ENCODE results near the gene P2RX2. TPM values are rescaled to one million over a fixed set of nuclear protein-coding genes. Genes with fewer than 3 reads are reported as not detected.
A peak's percentile ranks its signal among the peaks of the same experiment; 100 is the strongest.

Gene P2RX2
- total RNA-seq, 1 donor from 2014 or later = not detected

GRCh38 chr12:132629330-132629729, 10.8 kb downstream of the P2RX2 start:
- no peak for DNase-seq (ENCODE audit: low spot score)
- ATAC-seq = no peak
- intact Hi-C loops (cut with DNase I) = no loop called here

DNA sequence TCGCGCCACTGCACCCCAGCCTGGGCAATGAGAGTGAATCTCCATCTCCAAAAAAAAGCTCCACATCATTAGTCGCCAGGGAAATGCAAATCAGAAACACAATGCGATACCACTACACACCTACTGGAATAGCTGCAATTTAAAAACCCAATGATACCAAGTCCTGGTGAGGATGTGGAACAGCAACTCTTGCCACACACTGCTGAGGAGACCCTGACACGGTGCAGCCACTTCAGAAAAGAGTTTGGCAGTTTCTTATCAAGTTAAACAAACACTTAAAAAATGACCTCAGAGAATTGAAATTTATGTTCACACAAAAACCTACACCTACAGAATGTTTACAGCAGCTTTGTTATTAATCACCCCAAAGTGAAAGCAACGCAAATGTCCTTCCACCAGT, 12.1 kb downstream of the P2RX2 start:
- DNase-seq (ENCODE audit: low spot score) (no peak), ATAC-seq (no peak)
- intact Hi-C loops (cut with DNase I) = no loop called here

GRCh38 chr12:132631666-132632065, 13.1 kb downstream of the P2RX2 start:
- ATAC-seq = no peak
- no peak for DNase-seq (ENCODE audit: low spot score)
- intact Hi-C loops (cut with DNase I) = loop anchor here (1.0 kb wide), 1 partner anchor 31 kb away; no protein-coding TSS in a partner anchor

DNA sequence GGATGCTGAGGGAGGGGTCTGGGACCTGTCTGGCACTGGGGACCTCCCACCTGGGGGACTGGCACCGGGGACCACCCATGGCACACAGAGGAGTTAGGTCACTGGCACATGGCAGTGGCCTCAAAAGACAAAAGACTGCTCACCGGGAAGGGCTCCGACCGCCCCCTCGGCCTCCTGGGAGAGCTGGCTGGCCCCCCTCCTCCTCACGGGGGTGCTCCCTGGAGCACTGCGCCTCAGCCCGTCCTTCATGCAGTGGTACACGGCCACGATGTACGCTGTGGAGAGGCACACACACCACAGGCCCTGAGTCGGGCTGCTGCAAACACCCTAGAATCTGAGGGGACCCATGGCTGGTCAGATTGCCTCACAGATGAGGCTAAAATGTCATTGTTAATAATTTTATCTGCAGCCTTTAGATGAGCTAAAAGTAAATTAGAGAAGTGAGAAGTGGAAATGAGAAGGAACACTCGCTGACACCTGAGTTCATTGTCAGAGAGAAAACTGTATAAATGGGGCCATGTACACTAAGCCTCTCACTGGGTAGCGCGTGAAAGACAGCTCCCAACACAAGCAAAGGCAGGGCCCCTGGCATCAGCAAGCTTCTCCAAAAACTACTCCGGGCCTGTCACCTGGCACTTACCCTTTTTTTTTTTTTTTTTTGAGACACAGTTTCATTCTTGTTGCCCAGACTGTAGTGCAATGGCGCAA, 14.1 kb downstream of the P2RX2 start:
- intact Hi-C loops (cut with DNase I) = loop anchor here (1.0 kb wide), 1 partner anchor 30 kb away; no protein-coding TSS in a partner anchor
- DNase-seq (ENCODE audit: low spot score) (no peak), ATAC-seq (no peak)

GRCh38 chr12:132633398-132633797, 14.8 kb downstream of the P2RX2 start:
- ATAC-seq (no peak), DNase-seq (ENCODE audit: low spot score) (no peak)
- intact Hi-C loops (cut with DNase I) = no loop called here

DNA sequence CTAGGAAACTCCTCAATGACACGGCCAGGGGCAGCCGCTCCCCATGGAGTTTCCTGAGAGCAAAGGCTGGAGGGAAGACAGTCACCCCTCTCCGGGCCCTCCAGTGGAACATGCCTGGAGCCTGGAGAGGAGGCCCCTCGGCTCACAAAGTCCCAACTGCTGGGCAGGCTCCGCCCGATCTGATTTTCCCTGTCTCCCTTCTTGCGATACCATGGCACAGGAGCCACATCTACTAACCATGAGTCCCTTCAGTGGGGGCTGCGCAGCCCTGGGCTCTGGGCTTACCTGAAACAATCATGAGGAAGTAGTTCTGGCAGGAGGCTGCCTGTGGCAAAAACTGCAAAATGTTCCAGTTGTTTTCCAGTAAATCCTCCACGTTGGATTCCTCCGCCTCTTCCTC, 15.3 kb downstream of the P2RX2 start:
- intact Hi-C loops (cut with DNase I) = no loop called here
- no peak for DNase-seq (ENCODE audit: low spot score)

DNA sequence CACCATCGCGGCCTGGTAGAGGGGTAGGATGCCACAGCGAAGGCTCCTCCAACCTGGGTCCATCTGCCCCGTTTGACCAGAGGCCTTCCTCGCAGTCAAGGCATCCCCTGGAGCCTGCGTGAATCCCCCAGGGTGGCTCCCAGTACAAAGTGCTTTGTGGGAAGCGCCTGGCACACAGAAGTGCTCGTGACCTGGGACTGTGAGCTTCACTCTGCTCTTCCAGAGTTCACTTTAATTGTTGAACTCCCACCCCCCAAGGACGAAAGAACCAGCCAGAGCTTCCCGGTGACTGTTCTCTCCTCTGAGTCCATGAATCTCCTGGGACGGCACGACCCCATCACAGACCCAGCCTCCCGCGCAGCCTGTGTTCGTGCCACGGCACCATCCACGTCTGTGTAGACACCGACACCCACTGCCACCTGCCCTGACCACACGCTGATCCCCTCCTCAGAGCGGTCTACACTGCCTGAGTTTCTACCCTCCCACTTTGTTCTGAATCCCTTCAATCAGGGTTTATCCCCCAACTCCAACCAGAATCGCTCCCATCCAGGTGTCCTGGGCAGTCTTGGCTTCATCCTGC, 15.9 kb downstream of the P2RX2 start:
- ATAC-seq (no peak), DNase-seq (ENCODE audit: low spot score) (no peak)
- intact Hi-C loops (cut with DNase I) = no loop called here

More for the DNA sequence above, 15.3 kb downstream of the P2RX2 start:
- no peak for ATAC-seq

GRCh38 chr12:132635076-132635955, 16.7 kb downstream of the P2RX2 start:
- intact Hi-C loops (cut with DNase I) = no loop called here
- no peak for ATAC-seq
- no peak for DNase-seq (ENCODE audit: low spot score)

- intact Hi-C loops (cut with DNase I) = no loop called here
- DNase-seq (ENCODE audit: low spot score) = no peak
- no peak for ATAC-seq
Observed at GRCh38 chr12:132637811-132638210, 19.2 kb downstream of the P2RX2 start.

DNA sequence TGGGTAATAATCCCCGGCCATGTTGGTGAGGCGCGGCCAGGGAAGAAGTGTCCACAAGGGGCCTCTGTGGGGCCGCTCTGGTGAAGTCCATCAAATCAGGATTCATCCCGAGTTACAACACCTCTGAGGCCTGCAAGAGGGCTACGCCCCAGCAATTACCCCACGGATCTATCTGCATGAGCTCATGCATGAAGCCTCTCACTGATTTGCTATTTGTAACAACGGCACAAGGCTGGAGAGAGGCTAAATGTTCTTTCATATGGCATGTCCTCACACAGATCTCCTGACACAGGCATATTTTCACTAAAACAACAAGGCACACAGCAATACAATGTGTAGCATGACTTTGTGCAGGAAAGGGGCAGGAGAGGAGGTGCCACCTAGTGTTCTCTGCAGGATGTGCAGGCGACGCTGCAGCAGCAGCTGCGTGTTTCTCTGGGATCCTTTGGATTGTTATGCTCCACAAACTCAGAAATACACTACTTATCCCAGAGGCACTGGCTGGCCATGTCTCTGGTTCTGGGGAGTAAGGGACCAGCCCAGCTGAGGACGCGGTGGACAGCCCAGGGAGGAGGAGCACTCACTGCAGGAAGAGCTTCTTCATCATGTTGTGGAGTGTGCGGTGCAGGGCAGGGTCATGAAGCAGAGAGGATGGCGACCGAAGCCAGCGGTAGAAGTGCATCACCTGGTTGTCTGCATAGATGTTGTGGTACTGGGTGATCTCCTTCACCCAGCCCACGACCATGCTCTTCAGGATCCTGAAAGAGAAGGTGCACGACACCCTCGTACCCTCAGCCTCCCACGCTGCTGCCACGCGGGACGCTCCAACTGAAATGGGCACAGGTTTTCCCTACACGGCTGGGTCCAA, 20.2 kb downstream of the P2RX2 start:
- intact Hi-C loops (cut with DNase I) = no loop called here
- ATAC-seq (peak; percentile 88), DNase-seq (ENCODE audit: low spot score) (no peak)

- DNase-seq (ENCODE audit: low spot score) (no peak), ATAC-seq (no peak)
- intact Hi-C loops (cut with DNase I) = no loop called here
Observed at GRCh38 chr12:132639956-132640520, 21.5 kb downstream of the P2RX2 start.

GRCh38 chr12:132640936-132641335, 22.4 kb downstream of the P2RX2 start:
- DNase-seq (ENCODE audit: low spot score) (no peak), ATAC-seq (no peak)
- intact Hi-C loops (cut with DNase I) = no loop called here

DNA sequence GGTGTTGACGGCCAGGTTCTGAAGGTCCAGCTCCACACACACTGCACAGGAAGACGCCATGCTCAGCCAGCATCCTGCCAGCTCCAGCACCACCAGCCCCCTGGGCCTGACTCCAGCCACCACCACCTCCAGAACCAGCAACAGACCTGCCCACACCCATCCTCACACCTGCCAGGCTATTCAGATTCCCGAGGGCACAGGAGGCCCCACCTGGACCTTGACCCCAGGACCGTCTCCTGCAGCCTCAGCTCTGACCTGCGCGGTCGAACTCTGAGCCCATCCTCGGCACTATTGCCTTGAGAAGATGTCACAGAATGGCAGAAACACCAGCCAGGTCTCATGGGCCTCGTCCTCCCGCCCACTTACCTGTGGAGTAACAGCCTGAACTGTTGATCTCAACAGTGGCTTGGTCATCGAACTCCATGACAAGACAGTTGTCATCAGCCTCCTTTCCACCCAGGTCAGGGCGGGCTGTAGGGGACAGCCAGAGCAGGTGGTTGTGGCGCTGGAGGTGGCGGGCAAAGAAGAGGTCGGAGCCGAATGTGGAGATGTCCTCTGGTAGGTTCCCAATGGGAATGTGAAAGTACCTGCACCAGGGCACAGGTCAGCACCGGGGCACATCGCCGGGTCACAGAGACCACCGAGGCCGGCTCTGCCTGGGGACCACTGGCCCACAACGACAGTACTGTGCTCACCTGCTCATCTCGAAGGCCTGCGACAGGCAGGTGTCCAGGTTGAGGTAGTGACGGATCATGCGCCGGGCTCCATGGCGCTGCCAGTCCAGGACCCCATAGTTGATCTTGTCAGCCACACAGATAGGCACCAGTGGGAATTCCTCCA, 23.5 kb downstream of the P2RX2 start:
- intact Hi-C loops (cut with DNase I) = no loop called here
- ATAC-seq (no peak), DNase-seq (ENCODE audit: low spot score) (no peak)

- ATAC-seq (no peak), DNase-seq (ENCODE audit: low spot score) (no peak)
- intact Hi-C loops (cut with DNase I) = no loop called here
Observed at GRCh38 chr12:132642846-132643835, 24.6 kb downstream of the P2RX2 start.

DNA sequence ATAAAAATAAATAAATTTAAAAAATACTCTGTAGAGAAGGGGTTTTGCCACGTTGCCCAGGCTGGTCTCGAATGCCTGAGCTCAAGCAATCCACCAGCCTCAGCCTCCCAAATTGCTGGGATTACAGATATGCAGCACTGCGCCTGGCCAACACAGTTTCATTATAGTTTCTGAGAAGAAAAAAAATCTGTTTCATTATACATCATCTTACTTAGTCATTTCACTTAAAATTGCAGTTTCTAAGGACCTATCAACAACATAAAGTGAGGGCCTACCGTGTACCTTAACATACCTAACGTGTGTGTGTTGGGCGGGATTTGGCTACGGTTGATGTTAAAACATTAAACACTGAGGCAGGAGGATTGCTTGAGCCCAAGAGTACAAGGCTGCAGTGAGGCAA, 28.3 kb downstream of the P2RX2 start:
- intact Hi-C loops (cut with DNase I) = no loop called here
- no peak for ATAC-seq

GRCh38 chr12:132647858-132648257, 29.3 kb downstream of the P2RX2 start:
- intact Hi-C loops (cut with DNase I) = no loop called here
- ATAC-seq = no peak
- DNase-seq (ENCODE audit: low spot score) = no peak

More for the DNA sequence above, 28.3 kb downstream of the P2RX2 start:
- DNase-seq (ENCODE audit: low spot score) = no peak
